ENCODE results near the gene PES1. TPM values are rescaled to one million over a fixed set of nuclear protein-coding genes. Genes with fewer than 3 reads are reported as not detected.
"Not testable (repeated sequence)": the region's sequence is repeated elsewhere in the genome, so short reads cannot be mapped to it uniquely, and the experiment has no call there.

Gene PES1
- total RNA-seq, 1 donor from 2014 or later = 67.2 TPM

DNA sequence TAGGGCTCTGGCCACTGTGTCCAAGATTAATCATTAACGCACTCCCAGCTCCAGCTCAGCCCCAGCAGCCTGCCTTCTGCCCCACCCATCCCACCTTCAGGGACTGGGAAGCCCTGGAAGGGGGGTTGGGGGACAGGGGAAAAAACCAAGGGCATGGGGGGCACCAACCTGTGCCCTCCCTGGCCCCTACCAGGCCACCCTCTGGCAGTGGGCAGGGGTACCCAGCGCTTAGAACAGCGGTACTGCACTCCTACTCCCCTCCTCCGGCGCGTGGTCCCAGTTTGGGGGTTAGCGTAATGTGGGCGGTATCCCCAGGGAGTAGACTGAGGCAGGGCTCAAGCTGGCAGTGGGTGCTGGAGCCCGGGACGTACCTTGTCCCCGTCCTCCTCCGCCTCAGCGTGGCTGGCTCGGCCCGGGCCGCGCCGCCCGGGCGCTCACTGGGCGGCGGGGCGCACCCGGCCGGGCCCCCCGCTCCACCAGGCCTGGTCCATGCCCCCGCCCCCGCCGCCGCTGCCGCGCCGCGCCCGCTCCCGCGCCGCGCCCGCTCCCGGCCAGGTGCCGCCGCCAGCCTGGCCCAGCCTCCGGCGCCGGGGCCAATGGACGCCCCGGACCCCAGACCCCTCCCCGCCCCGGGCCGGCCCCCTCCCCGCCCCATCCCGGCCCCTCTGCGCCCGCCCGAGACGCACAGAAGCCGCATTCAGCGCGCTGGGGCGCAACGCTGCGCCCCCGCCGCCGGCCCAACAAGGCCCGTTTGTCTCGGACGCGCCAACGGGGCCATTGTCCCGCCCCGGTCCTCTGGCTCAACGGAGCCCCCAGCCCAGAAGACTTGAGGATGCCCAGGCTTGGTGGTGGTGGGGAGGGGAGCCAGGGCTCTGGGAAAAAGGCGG lies 17.4 kb downstream of the PES1 start, which contains the start of gene GAL3ST1:
Gene GAL3ST1 (minus strand): TSS at position 571 of the 887 bp plus-strand sequence. CDS start 17,273 bp downstream, outside the sequence.
- no peak for DNase-seq

DNA sequence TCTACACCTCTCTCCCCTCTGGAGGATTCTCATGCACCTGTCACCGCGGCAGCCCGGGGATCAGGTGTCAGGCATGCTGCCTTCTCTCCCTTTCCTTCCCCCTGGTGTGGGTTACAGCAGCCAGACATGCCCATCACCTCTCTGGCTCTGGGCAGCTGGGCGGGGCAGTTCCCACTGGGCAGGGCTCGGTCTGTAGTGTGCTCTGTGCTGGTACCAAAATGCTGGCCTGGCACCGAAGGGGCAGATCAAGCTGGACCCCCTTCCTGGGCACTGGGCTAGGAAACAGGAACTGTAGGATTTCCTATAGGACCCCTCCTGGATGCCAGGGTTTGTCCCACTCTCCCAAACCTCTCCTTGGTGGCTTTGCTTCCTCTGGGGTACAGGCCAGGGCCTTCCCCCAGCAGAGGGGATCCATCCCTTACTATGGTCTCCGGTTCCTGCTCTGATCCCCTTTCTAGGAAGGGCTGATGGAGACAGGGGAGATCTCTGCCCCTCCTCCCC lies 18.1 kb downstream of the PES1 start:
- no peak for DNase-seq

GRCh38 chr22:30572840-30573593 lies 18.7 kb downstream of the PES1 start:
- no peak for DNase-seq

DNA sequence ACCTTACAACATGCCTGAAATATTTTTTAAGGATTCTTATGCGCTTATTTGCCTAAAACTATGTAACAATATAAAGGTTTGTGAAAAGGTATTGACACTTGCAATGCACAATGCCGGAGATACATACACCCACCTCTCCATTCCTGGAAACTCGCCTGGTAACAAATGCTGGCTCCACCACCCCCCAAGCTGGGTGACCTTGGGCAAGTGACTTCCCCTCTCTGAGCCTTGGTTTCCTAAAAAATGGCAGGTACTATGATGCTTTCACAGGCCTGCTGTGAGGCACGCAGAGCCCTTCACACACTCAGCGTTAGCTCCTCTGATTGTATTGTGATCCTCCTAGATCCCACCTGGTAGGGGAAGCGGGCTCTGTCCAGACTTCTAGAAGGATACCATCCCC lies 19.5 kb downstream of the PES1 start:
- no peak for DNase-seq

GRCh38 chr22:30569674-30570202 lies 22.0 kb downstream of the PES1 start:
- no peak for DNase-seq

GRCh38 chr22:30568137-30568805 lies 23.4 kb downstream of the PES1 start:
- no peak for DNase-seq

- DNase-seq = not testable (repeated sequence)
These were observed 24.4 kb downstream of the PES1 start for GRCh38 chr22:30567277-30567676.

DNA sequence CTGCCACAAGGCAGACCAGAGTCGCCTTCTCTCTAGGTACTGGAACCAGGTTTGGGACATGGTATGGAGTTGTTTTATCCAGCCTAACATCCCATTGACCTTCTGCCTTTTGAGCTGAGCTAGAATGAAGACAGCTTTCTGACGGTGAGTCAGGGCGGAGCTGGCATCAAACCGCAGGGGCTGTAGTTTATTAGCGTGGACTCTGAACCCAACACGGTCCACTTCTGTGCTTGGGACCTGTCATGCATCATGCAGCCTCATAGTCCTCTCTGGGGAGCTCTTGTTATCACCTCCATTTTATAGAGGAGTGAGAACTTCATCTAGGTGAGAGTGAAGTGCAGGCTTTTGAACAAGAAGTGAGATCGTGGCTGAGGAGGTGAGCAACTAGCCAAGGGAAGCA lies 25.6 kb downstream of the PES1 start:
- no peak for DNase-seq

DNA sequence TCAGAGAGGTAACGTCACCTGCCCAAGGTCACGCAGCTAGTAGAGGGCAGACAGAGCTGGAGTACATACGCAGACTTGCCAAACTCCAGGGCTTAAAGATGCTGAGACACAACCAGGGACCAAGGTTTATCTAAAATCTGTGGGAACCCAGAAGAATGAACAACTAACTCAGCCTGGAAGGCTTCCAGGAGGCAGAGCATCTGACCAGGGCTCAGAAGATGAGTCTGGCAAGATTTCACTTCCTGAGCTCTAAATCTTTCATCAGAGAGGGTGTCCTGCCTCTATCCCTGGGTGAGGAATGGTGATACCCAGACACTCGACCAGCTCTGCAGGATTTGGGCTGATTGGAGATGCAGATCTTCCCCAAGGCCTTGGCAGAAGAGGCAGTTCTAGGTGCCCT lies 26.4 kb downstream of the PES1 start:
- no peak for DNase-seq

GRCh38 chr22:30564761-30565119 lies 27.0 kb downstream of the PES1 start:
- DNase-seq = no peak

- DNase-seq = no peak
These were observed 27.5 kb downstream of the PES1 start for GRCh38 chr22:30564045-30564760.

GRCh38 chr22:30562366-30562765 lies 29.3 kb downstream of the PES1 start:
- DNase-seq = no peak

GRCh38 chr22:30561402-30562189 lies 30.1 kb downstream of the PES1 start:
- DNase-seq = no peak

DNA sequence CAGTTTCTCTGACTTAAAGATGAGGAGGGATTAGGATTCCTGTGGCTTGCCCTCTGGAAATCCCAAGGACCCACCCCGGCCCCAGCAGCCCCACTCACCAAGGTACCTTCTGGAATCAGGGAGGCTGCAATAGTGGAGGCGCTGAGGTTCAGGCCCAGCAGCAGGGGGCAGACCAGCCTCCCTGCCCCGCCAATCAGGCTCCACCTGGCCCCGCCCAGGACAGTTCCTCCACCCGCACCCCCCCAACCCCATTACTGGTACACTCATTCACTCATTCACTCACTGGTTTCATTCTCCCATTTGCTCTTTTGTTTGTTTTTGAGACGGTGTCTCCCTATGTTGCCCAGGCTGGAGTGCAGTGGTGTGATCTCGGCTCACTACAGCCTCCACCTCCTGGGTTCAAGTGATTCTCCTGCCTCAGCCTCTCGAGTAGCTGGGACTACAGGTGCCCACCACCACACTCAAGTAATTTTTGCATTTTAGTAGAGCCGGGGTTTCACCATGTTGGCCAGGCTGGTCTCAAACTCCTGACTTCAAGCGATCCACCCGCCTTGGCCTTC lies 31.0 kb downstream of the PES1 start:
- DNase-seq = not testable (repeated sequence)

GRCh38 chr22:30559889-30560288 lies 31.8 kb downstream of the PES1 start:
- DNase-seq = no peak

- no peak for DNase-seq
These were observed 34.5 kb downstream of the PES1 start for GRCh38 chr22:30557243-30557642.

- DNase-seq = no peak
These were observed 35.3 kb downstream of the PES1 start for GRCh38 chr22:30556388-30556787.

GRCh38 chr22:30555282-30556210 lies 36.2 kb downstream of the PES1 start:
- no peak for DNase-seq

DNA sequence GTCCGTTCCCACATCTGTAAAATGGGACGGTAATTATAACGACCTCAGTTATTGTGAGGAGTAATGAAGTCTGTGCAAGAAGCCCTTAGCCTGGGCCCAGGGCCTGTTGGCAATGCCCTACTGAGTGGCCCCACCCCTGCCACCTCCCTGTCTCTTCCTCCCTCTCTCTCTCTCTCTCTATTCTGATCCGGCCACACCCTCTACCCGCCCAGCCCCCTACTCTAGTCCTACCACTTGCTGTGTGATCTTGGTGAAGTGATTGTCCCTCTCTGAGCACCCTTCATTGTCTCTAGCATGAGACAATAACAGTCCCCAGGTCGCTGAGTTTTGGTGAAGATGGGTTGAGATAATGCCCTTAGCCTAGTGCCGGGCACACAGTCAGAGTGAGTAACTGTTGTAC lies 37.7 kb downstream of the PES1 start:
- DNase-seq = no peak

DNA sequence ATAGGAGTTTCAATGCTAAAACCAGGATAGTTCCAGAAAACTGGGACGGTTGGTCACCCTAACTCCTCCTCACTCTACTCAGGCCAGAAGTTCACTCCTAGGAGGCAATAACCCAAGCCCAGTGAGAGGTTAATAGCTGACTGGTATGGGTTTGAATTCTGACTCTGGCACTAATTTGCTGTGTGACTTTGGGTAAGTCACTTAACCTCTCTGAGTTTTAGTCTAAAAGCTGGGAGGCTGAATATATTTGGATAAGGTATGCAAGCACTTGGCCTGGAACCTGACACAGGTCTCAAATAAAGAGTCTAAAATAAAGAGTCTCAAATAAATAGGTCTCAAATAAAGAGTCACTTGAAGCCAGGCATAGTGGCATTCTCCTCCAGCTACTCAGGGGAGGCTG lies 39.0 kb downstream of the PES1 start:
- no peak for DNase-seq

All from dermis blood vessel endothelial cell (primary cell).